Measurements from ENCODE around the gene OPRM1. TPM values are rescaled to one million over a fixed set of nuclear protein-coding genes. Genes with fewer than 3 reads are reported as not detected.
A peak's percentile ranks its signal among the peaks of the same experiment; 100 is the strongest.

OPRM1 gene
- total and polyA plus RNA-seq, 8 donors: 0.45 to 1.5 TPM; not detected in 6

DNA sequence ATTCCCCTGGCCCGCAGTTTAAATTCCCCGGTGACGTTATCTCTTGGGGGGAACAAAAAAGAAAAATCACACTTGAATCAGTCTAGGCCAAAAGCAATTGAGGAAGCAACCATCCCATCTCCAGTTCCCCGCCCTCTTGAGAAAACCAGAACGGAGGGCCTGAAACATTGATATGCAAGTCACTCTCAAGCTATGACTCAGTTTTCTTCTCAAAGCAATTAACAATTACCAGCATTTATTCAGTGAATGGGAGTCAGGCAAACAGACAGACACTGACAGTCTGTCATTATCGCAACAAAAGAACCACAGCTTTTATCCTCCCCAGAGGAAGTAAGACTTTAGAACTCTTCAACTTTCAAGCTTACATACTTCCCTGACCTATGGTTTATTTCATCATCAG is 100.9 kb downstream of the OPRM1 start:
- WGBS, 5 donors: 79 to 89% (median 84%) methylated on average over 6 of the region's 6 CpGs
- DNase-seq: no peak
- Histone ChIP-seq H3K4me3 (no peak overlapping the region), H3K36me3 (no peaks in the 10 kb centered on the region), H3K4me1 (no peaks in the 10 kb centered on the region), H3K9me3 (no peaks in the 10 kb centered on the region), H3K27me3 (no peaks in the 10 kb centered on the region), H3K27ac (no peak overlapping the region)
- intact Hi-C loops (cut with DNase I; ENCODE audit: low total_unique reads): no loop called here
- TF ChIP-seq POLR2A (IDR thresholded peaks at IDR 0.05) (no peak), CTCF (IDR thresholded peaks at IDR 0.05) (no peak), EP300 (IDR thresholded peaks at IDR 0.05) (no peak), POLR2AphosphoS5 (IDR thresholded peaks at IDR 0.05) (no peak)

GRCh38 chr6:154140743-154141142 is 101.7 kb downstream of the OPRM1 start:
- H3K36me3 ChIP-seq: no peaks in the 10 kb centered on the region
- 61 to 88% (median 65%) methylated on average over 2 of the region's 2 CpGs for WGBS, 5 donors
- no peak for TF ChIP-seq EP300 (IDR thresholded peaks at IDR 0.05)
- TF ChIP-seq POLR2A (IDR thresholded peaks at IDR 0.05): no peak
- no peak for TF ChIP-seq POLR2AphosphoS5 (IDR thresholded peaks at IDR 0.05)
- TF ChIP-seq CTCF (IDR thresholded peaks at IDR 0.05): no peak

GRCh38 chr6:154143753-154144152 is 104.7 kb downstream of the OPRM1 start:
- Histone ChIP-seq H3K27ac (no peak overlapping the region), H3K4me1 (no peaks in the 10 kb centered on the region), H3K27me3 (no peaks in the 10 kb centered on the region), H3K4me3 (no peak overlapping the region), H3K9me3 (no peaks in the 10 kb centered on the region), H3K36me3 (no peaks in the 10 kb centered on the region)
- DNase-seq: no peak
- intact Hi-C loops (cut with DNase I; ENCODE audit: low total_unique reads): no loop called here
- no peak for TF ChIP-seq CTCF (IDR thresholded peaks at IDR 0.05)
- no peak for TF ChIP-seq POLR2AphosphoS5 (IDR thresholded peaks at IDR 0.05)
- TF ChIP-seq EP300 (IDR thresholded peaks at IDR 0.05): no peak
- TF ChIP-seq POLR2A (IDR thresholded peaks at IDR 0.05): no peak
- 92 to 100% (median 97%) methylated on average over 1 of the region's 1 CpG for WGBS, 5 donors

More at GRCh38 chr6:154140743-154141142, 101.7 kb downstream of the OPRM1 start:
- no peaks in the 10 kb centered on the region for H3K4me1 ChIP-seq
- intact Hi-C loops (cut with DNase I; ENCODE audit: low total_unique reads): no loop called here
- H3K27me3 ChIP-seq: no peaks in the 10 kb centered on the region
- no peak for DNase-seq
- H3K4me3 ChIP-seq: no peak overlapping the region
- H3K9me3 ChIP-seq: no peaks in the 10 kb centered on the region
- H3K27ac ChIP-seq: no peak overlapping the region

- Histone ChIP-seq H3K9me3 (no peaks in the 10 kb centered on the region), H3K27me3 (no peaks in the 10 kb centered on the region), H3K4me3 (no peak overlapping the region), H3K36me3 (no peaks in the 10 kb centered on the region), H3K4me1 (peaks cover 0 to 33% (median 22%) of the 10 kb centered on the region in 4 donors), H3K27ac (no peak overlapping the region)
- WGBS, 5 donors: 29 to 33% (median 32%) methylated on average over 6 of the region's 6 CpGs
- peak; percentile 78 to 89 for DNase-seq
- TF ChIP-seq CTCF (IDR thresholded peaks at IDR 0.05) (peak in 5 of 7 experiments; percentile 30 to 80 (median 77)), POLR2AphosphoS5 (IDR thresholded peaks at IDR 0.05) (no peak)
- intact Hi-C loops (cut with DNase I; ENCODE audit: low total_unique reads): no loop called here
Observed at GRCh38 chr6:154154389-154154967, 115.4 kb downstream of the OPRM1 start.
